SK-N-SH (cell line): ENCODE data around the gene IQSEC1. TPM values are rescaled to one million over a fixed set of nuclear protein-coding genes. Genes with fewer than 3 reads are reported as not detected.

Experiments
- CTCF ChIA-PET: fragments of 300-600, 350-600 bp; formaldehyde crosslinking; extraction: SDS; loops from one replicate; lab custom pipeline; 2021; lab: Yijun Ruan, JAX
- POLR2A ChIA-PET: fragments of 350-600 bp; sonication (Branson Sonifier 250); formaldehyde crosslinking; extraction: SDS; loops from one replicate; lab custom pipeline; 2020; ENCODE audit warnings: antibody characterized with exemption, inconsistent platforms; lab: Yijun Ruan, JAX
- DNase-seq: peaks from one replicate; pipeline ENCODE4 v3.0.0; 2012
- H2AFZ ChIP-seq: fragments of 200-600 bp; sonication (generic); 2 replicates; pipeline ENCODE4 v1.8.1; 2016; ENCODE audit warnings: antibody characterized with exemption, mild to moderate bottlenecking, low read depth
- H3F3A ChIP-seq: fragments of 200-600 bp; sonication (generic); replicated peaks from 2 replicates; pipeline ENCODE3; 2016; ENCODE audit warnings: antibody characterized with exemption, mild to moderate bottlenecking; ENCODE audit not compliant: insufficient read depth
- H3K27ac ChIP-seq, 2 experiments: fragments of 200-500 bp in 1 of 2; fragments of 200-600 bp in 1 of 2; sonication (Bioruptor generic) in 1 of 2; sonication (generic), shearing (Covaris generic) in 1 of 2; 2 replicates each; pipeline versions ENCODE4 v1.5.1 to v1.6.1; 2014 to 2016; ENCODE audit warnings: low read depth in 2 of 2, inconsistent platforms in 1 of 2, low read length in 1 of 2, mild to moderate bottlenecking in 1 of 2, mixed read lengths in 1 of 2
- H3K27me3 ChIP-seq: fragments of 200-600 bp; sonication (generic), shearing (Covaris generic); 2 replicates; pipeline ENCODE4 v1.6.1; 2016; ENCODE audit warnings: mixed run types; ENCODE audit not compliant: insufficient read depth
- H3K36me3 ChIP-seq, 2 experiments: fragments of 200-500 bp in 1 of 2; fragments of 200-600 bp in 1 of 2; sonication (Bioruptor generic) in 1 of 2; sonication (generic) in 1 of 2; replicated peaks in 1 of 2; 2 replicates each; pipeline versions ENCODE3 to v1.5.1; 2014 to 2016; ENCODE audit warnings: low read length in 1 of 2, mild to moderate bottlenecking in 1 of 2; ENCODE audit not compliant: insufficient read depth in 2 of 2, control insufficient read depth in 1 of 2
- H3K4me1 ChIP-seq, 2 experiments: fragments of 200-500 bp in 1 of 2; fragments of 200-600 bp in 1 of 2; sonication (Bioruptor generic) in 1 of 2; sonication (generic), shearing (Covaris generic) in 1 of 2; 2 replicates each; pipeline versions ENCODE4 v1.5.1 to v1.6.1; 2014 to 2016; ENCODE audit warnings: low read depth in 1 of 2, low read length in 1 of 2, mixed run types in 1 of 2; ENCODE audit not compliant: insufficient read depth in 2 of 2, control insufficient read depth in 1 of 2
- H3K4me2 ChIP-seq: fragments of 200-600 bp; sonication (generic), shearing (Covaris generic); 2 replicates; pipeline ENCODE4 v1.6.1; 2017; ENCODE audit warnings: mixed run types
- H3K4me3 ChIP-seq, 2 experiments: fragments of 200-500 bp in 1 of 2; fragments of 200-600 bp in 1 of 2; sonication (Bioruptor generic) in 1 of 2; sonication (generic), shearing (Covaris generic) in 1 of 2; 2 replicates each; pipeline versions ENCODE4 v1.5.1 to v1.8.1; 2014 to 2016; ENCODE audit warnings: low read depth in 2 of 2, inconsistent platforms in 1 of 2, low read length in 1 of 2, mild to moderate bottlenecking in 1 of 2, mixed read lengths in 1 of 2, moderate library complexity in 1 of 2
- H3K79me2 ChIP-seq: fragments of 200-600 bp; sonication (generic); 2 replicates; pipeline ENCODE4 v1.8.1; 2017; ENCODE audit warnings: mild to moderate bottlenecking; ENCODE audit not compliant: insufficient read depth
- H3K9ac ChIP-seq: fragments of 200-600 bp; sonication (generic); 2 replicates; pipeline ENCODE4 v1.6.1; 2017; ENCODE audit warnings: mixed run types
- H3K9me2 ChIP-seq: fragments of 200-600 bp; sonication (generic); 2 replicates; pipeline ENCODE4 v1.6.1; 2017; ENCODE audit warnings: mixed run types
- H3K9me3 ChIP-seq: fragments of 200-600 bp; sonication (generic); 2 replicates; pipeline ENCODE4 v1.6.1; 2017; ENCODE audit warnings: mixed run types, mild to moderate bottlenecking, moderate library complexity
- H4K20me1 ChIP-seq: fragments of 200-600 bp; sonication (generic); 2 replicates; pipeline ENCODE4 v1.6.1; 2017; ENCODE audit warnings: mild to moderate bottlenecking, mixed run types; ENCODE audit not compliant: insufficient read depth
- ELF1 ChIP-seq: IDR thresholded peaks from 2 replicates; pipeline ENCODE4 v1.4.0; 2012
- FOXM1 ChIP-seq: IDR thresholded peaks from 2 replicates; pipeline ENCODE4 v1.4.0; 2012; ENCODE audit warnings: low read depth, mild to moderate bottlenecking
- GATA2 ChIP-seq: sonication (generic); formaldehyde crosslinking; IDR thresholded peaks from 2 replicates; pipeline ENCODE4 v1.5.0; 2020; ENCODE audit warnings: mild to moderate bottlenecking, missing genetic modification reagents
- PBX3 ChIP-seq: IDR thresholded peaks from 2 replicates; pipeline ENCODE4; 2012
- RCOR1 ChIP-seq: fragments of 150-350 bp; IDR thresholded peaks from 2 replicates; pipeline ENCODE4 v1.6.1; 2017; ENCODE audit warnings: antibody characterized with exemption, low read length
- REST ChIP-seq: IDR thresholded peaks from 2 replicates; pipeline ENCODE4 v1.6.1; 2012; ENCODE audit warnings: mild to moderate bottlenecking, low read depth, low read length, moderate library complexity
- RXRA ChIP-seq: IDR thresholded peaks from 2 replicates; pipeline ENCODE4 v1.4.0; 2012; ENCODE audit warnings: low read depth, mild to moderate bottlenecking, borderline replicate concordance
- TCF12 ChIP-seq: IDR thresholded peaks from 2 replicates; pipeline ENCODE4 v1.4.0; 2012
- TEAD4 ChIP-seq: IDR thresholded peaks from 2 replicates; pipeline ENCODE4 v1.4.0; 2012; ENCODE audit warnings: mild to moderate bottlenecking, borderline replicate concordance; ENCODE audit not compliant: insufficient read depth
- USF2 ChIP-seq: fragments of 150-350 bp; IDR thresholded peaks from 2 replicates; pipeline ENCODE4 v1.6.1; 2017; ENCODE audit warnings: antibody characterized with exemption, low read length, low read depth, borderline replicate concordance
- YY1 ChIP-seq: IDR thresholded peaks from 2 replicates; pipeline ENCODE4 v1.4.0; 2012; ENCODE audit warnings: low read depth, mild to moderate bottlenecking
- WGBS: methylation state at CpG from one replicate; pipeline ENCODE4 v1.1.6; 2017; ENCODE audit warnings: low lambda C conversion rate; 5-methylcytosine and 5-hydroxymethylcytosine counted together
- polyA plus RNA-seq, 3 experiments: library from polyadenylated mRNA; depleted of rRNA; stranded (reverse); fragments of >200 nt; gene quantifications; 2 replicates each; pipeline ENCODE4 v1.2.3, GENCODE V29; 2012

The IQSEC1 gene
- polyA plus RNA-seq, 1 of the 3 experiments (the other 2 are of a cell fraction) = 6.2 TPM

DNA sequence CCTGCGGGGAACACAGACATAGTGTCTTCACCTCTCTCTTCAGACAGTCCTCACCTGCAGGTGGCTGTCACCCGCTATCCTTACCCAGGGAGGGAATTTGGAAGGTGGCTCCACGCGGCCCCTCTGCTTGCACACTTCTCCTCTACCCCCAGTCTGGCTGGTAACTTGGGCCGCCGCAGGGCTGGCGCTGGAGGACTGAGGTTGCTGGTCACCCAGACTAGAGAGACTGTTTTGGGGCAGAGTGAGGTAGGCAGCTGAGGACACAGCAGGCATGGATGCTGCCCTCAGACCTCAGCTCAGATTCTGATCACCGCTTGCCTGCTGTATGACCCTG lies 12.6 kb upstream of the IQSEC1 start (continued):
- TF ChIP-seq REST (no peak), ELF1 (no peak), TCF12 (no peak), PBX3 (no peak)

DNA sequence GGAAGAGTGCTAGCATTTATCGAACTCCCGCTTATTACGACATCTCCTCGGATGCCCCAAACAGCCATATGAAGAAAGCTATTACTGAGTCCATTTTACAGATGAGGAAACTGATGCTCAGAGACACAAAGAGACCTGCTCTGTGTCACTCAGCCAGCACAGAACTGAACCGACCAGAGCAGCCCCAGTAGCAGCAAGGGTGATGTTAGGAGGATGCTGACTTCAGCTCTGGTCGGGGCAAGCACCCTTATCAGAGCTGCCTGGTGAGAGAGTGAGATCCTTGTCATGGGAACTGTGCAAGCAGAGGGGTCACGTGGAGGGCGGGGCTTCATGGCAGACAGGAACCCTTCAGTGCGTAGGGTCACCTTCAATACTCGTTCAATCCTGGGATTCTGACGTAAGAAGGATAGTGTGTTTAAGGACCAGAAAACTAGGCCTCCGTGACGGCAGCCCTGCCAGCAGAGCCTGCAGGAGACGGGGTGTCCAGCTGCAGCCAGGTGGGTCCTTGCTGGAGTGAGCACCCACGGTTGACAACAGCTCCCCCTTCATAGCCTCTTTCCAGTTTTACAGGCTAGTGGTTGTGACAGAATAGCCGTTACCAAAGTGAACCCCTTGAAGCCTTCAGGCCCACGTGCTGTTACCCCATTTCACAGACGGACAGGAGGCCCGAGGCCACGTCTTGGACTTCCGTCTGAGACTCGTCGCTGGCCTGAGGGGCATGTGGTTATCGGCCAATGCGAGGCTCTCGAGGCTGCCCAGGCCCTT lies 12.0 kb upstream of the IQSEC1 start:
- H3K9me2 ChIP-seq = no peaks in the 10 kb centered on the region
- H3K9me3 ChIP-seq = no peaks in the 10 kb centered on the region
- no peaks in the 10 kb centered on the region for H3K36me3 ChIP-seq
- H3K9ac ChIP-seq = no peak overlapping the region
- no peak for DNase-seq
- H3K79me2 ChIP-seq = no peaks in the 10 kb centered on the region
- no peak overlapping the region for H3K4me3 ChIP-seq
- H3K27ac ChIP-seq = no peak overlapping the region
- no peaks in the 10 kb centered on the region; the same call in 1 of the 2 replicates for H3K27me3 ChIP-seq
- H2AFZ ChIP-seq = no peak overlapping the region
- H4K20me1 ChIP-seq = no peaks in the 10 kb centered on the region
- peaks cover 0 to 13% of the 10 kb centered on the region in 2 experiments; a peak in 1 of 4 replicates for H3K4me1 ChIP-seq
- CTCF ChIA-PET = interaction anchor here (1.5 kb wide), 1 partner anchor 9 kb away, joined by 4 read pairs; no protein-coding TSS in a partner anchor
- POLR2A ChIA-PET = no interaction called here
- no peak for TF ChIP-seq USF2
- TF ChIP-seq FOXM1 = no peak
- TF ChIP-seq ELF1 = no peak
- no peak for TF ChIP-seq YY1
- TF ChIP-seq TEAD4 = no peak
- no peak for TF ChIP-seq RCOR1
- no peak for TF ChIP-seq GATA2 (CRISPR knock-in tag)
- no peak for TF ChIP-seq RXRA
- H3F3A ChIP-seq = no peaks in the 10 kb centered on the region
- H3K4me2 ChIP-seq = no peak overlapping the region
- whole genome bisulfite sequencing = 75% methylated on average over 17 of the region's 26 CpGs
